Esophagus muscularis mucosa (tissue), 4 donors: Measurements from ENCODE around the gene TACR2.

Source experiments
- EP300 ChIP-seq: sonication (generic); formaldehyde crosslinking; IDR thresholded peaks from one replicate; pipeline ENCODE4 v1.6.1; 2017; ENCODE audit warnings: antibody characterized with exemption
- POLR2AphosphoS5 ChIP-seq, 2 donors: sonication (generic); formaldehyde crosslinking; IDR thresholded peaks; one replicate each; pipeline ENCODE4 v1.6.1; 2017; ENCODE audit warnings: antibody characterized with exemption in 2 of 2
- TF ChIP-seq, protein P1 (sequence below), 3 experiments: fragments of 200-600 bp in 2 of 3; fragments of 450-650 bp in 1 of 3; sonication (generic) in 2 of 3; IDR thresholded peaks; one replicate each; pipeline ENCODE4 v1.5.1; 2017 to 2019; ENCODE audit warnings: antibody characterized with exemption in 3 of 3, mild to moderate bottlenecking in 2 of 3, moderate library complexity in 1 of 3

DNA sequence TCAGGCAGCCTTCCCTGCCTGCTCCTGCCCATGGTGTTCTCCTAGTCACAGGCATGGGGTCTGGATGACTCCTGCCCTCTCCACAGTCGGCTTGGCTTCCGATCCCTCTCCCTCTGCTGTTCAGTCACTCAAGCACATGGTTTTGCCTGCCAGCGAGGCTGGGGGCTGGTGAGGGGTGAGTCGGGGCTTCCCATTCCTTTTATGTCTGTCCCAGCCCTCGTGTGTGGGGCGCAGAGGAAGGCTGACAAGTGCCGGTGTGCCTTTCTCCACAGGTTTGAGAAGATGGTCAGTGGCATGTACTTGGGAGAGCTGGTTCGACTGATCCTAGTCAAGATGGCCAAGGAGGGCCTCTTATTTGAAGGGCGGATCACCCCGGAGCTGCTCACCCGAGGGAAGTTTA is 40.1 kb downstream of the TACR2 start:
- TF ChIP-seq EP300: no peak
- TF ChIP-seq, protein P1, sequence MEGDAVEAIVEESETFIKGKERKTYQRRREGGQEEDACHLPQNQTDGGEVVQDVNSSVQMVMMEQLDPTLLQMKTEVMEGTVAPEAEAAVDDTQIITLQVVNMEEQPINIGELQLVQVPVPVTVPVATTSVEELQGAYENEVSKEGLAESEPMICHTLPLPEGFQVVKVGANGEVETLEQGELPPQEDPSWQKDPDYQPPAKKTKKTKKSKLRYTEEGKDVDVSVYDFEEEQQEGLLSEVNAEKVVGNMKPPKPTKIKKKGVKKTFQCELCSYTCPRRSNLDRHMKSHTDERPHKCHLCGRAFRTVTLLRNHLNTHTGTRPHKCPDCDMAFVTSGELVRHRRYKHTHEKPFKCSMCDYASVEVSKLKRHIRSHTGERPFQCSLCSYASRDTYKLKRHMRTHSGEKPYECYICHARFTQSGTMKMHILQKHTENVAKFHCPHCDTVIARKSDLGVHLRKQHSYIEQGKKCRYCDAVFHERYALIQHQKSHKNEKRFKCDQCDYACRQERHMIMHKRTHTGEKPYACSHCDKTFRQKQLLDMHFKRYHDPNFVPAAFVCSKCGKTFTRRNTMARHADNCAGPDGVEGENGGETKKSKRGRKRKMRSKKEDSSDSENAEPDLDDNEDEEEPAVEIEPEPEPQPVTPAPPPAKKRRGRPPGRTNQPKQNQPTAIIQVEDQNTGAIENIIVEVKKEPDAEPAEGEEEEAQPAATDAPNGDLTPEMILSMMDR (IDR thresholded peaks at IDR 0.05): peak in 1 of 3 experiments; percentile 12
- TF ChIP-seq POLR2AphosphoS5 (IDR thresholded peaks at IDR 0.05): no peak
